Common myeloid progenitor, CD34-positive (primary cell): Measurements from ENCODE around the gene SH3GL1.
A peak's percentile ranks its signal among the peaks of the same experiment; 100 is the strongest.

Experiments
- CTCF ChIA-PET: fragments of 350-600 bp; sonication (Branson Sonifier 250); formaldehyde crosslinking; loops from one replicate; lab custom pipeline; 2021; ENCODE audit warnings: antibody characterized with exemption; lab: Charles Lee
- POLR2A ChIA-PET: fragments of 350-600 bp; sonication (Branson Sonifier 250); formaldehyde crosslinking; loops from one replicate; lab custom pipeline; 2021; ENCODE audit warnings: antibody characterized with exemption; lab: Charles Lee
- DNase-seq, 3 donors: peaks; one replicate each; pipeline versions ENCODE4 v3.0.0 to v3.0.0-alpha.2; 2013
- H3K27ac ChIP-seq, 2 experiments: 1 replicate in 1 of 2; 2 replicates in 1 of 2; pipeline ENCODE4 v1.7.0; 2013; ENCODE audit warnings: inconsistent platforms in 2 of 2, low read length in 2 of 2, mild to moderate bottlenecking in 2 of 2, low read depth in 1 of 2, moderate library complexity in 1 of 2; ENCODE audit not compliant: severe bottlenecking in 2 of 2, insufficient read depth in 1 of 2, poor library complexity in 1 of 2
- H3K27me3 ChIP-seq, 5 experiments: replicated peaks in 2 of 5; 1 replicate in 3 of 5; 2 replicates in 2 of 5; pipeline versions ENCODE4 v1.6.1 to v1.7.0; 2013; ENCODE audit warnings: low read length in 4 of 5, mild to moderate bottlenecking in 2 of 5, moderate library complexity in 2 of 5, inconsistent platforms in 1 of 5; ENCODE audit not compliant: insufficient read depth in 5 of 5, control insufficient read depth in 4 of 5
- H3K36me3 ChIP-seq, 4 experiments: 1 replicate in 2 of 4; 2 replicates in 2 of 4; pipeline versions ENCODE4 v1.6.1 to v1.7.0; 2013; ENCODE audit warnings: low read length in 3 of 4, control low read depth in 1 of 4, mild to moderate bottlenecking in 1 of 4; ENCODE audit not compliant: control insufficient read depth in 4 of 4, insufficient read depth in 4 of 4
- H3K4me1 ChIP-seq, 4 experiments: 1 replicate in 3 of 4; 2 replicates in 1 of 4; pipeline versions ENCODE4 v1.6.1 to v1.7.1; 2013; ENCODE audit warnings: low read length in 3 of 4, mild to moderate bottlenecking in 3 of 4, control low read depth in 1 of 4, inconsistent platforms in 1 of 4, moderate library complexity in 1 of 4; ENCODE audit not compliant: control insufficient read depth in 4 of 4, insufficient read depth in 4 of 4; ENCODE audit errors: control extremely low read depth in 1 of 4
- H3K4me3 ChIP-seq, 7 experiments: 1 replicate in 4 of 7; 2 replicates in 3 of 7; pipeline versions ENCODE4 v1.5.1 to v1.7.0; 2013; ENCODE audit warnings: mild to moderate bottlenecking in 7 of 7, low read length in 6 of 7, moderate library complexity in 6 of 7, inconsistent platforms in 2 of 7, low read depth in 2 of 7, control low read depth in 1 of 7; ENCODE audit not compliant: insufficient read depth in 4 of 7, control insufficient read depth in 1 of 7; ENCODE audit errors: extremely low read depth in 1 of 7
- H3K9me3 ChIP-seq, 5 experiments: 1 replicate in 4 of 5; 2 replicates in 1 of 5; pipeline versions ENCODE4 v1.6.1 to v1.7.1; 2013; ENCODE audit warnings: low read length in 4 of 5, mild to moderate bottlenecking in 2 of 5, inconsistent platforms in 1 of 5, low read depth in 1 of 5, moderate library complexity in 1 of 5; ENCODE audit not compliant: control insufficient read depth in 4 of 5, insufficient read depth in 2 of 5; ENCODE audit errors: control extremely low read depth in 1 of 5
- WGBS: methylation state at CpG from one replicate; pipeline ENCODE4 v1.1.5; 2013; ENCODE audit not compliant: insufficient coverage; 5-methylcytosine and 5-hydroxymethylcytosine counted together

SH3GL1 gene

GRCh38 chr19:4409123-4409933 lies 9.0 kb upstream of the SH3GL1 start:
- peaks cover 7 to 63% (median 38%) of the 10 kb centered on the region in 4 experiments for H3K36me3 ChIP-seq
- CTCF ChIA-PET = no interaction called here
- no peaks in the 10 kb centered on the region for H3K9me3 ChIP-seq
- DNase-seq = no peak
- WGBS = 97% methylated on average over 20 of the region's 23 CpGs
- no peaks in the 10 kb centered on the region for H3K27me3 ChIP-seq
- no peak overlapping the region for H3K4me3 ChIP-seq
- POLR2A ChIA-PET = no interaction called here
- H3K27ac ChIP-seq = no peak overlapping the region
- H3K4me1 ChIP-seq = peaks cover 0 to 5% (median under 1%) of the 10 kb centered on the region in 4 experiments

GRCh38 chr19:4406626-4407025 lies 6.3 kb upstream of the SH3GL1 start:
- WGBS = 98% methylated on average over 6 of the region's 7 CpGs
- Histone ChIP-seq H3K36me3 (peaks cover 4 to 43% (median 21%) of the 10 kb centered on the region in 4 experiments), H3K27ac (no peak overlapping the region), H3K9me3 (no peaks in the 10 kb centered on the region), H3K4me3 (no peak overlapping the region), H3K27me3 (no peaks in the 10 kb centered on the region), H3K4me1 (peaks cover 7 to 27% (median 17%) of the 10 kb centered on the region in 4 experiments)
- ChIA-PET POLR2A (no interaction called here), CTCF (interaction anchor here (1.1 to 1.2 kb wide), 2 partner anchors 9 to 140 kb away, joined by 3 to 4 read pairs; no protein-coding TSS in a partner anchor)
- DNase-seq = no peak

- ChIA-PET POLR2A (no interaction called here), CTCF (interaction anchor here (1.1 to 1.2 kb wide), 2 partner anchors 10 to 139 kb away, joined by 3 to 4 read pairs; no protein-coding TSS in a partner anchor)
- Histone ChIP-seq H3K27ac (no peak overlapping the region), H3K27me3 (no peaks in the 10 kb centered on the region), H3K9me3 (no peaks in the 10 kb centered on the region), H3K4me1 (peaks cover 8 to 33% (median 23%) of the 10 kb centered on the region in 4 experiments), H3K4me3 (no peak overlapping the region), H3K36me3 (peaks cover 4 to 43% (median 20%) of the 10 kb centered on the region in 4 experiments)
- WGBS = 98% methylated on average over 8 of the region's 8 CpGs
- DNase-seq = no peak
These were observed 5.6 kb upstream of the SH3GL1 start for GRCh38 chr19:4405977-4406376.

GRCh38 chr19:4403005-4403761 lies 2.8 kb upstream of the SH3GL1 start:
- H3K27ac ChIP-seq = peak overlapping the region; percentile 85 to 91
- no peaks in the 10 kb centered on the region for H3K27me3 ChIP-seq
- WGBS = 16% methylated on average over 28 of the region's 32 CpGs
- ChIA-PET CTCF (interaction anchor here (1.3 kb wide), 1 partner anchor 51 kb away, joined by 3 read pairs; no protein-coding TSS in a partner anchor), POLR2A (interaction anchor here (0.6 kb wide), 1 partner anchor 17 kb away, joined by 3 read pairs; no protein-coding TSS in a partner anchor)
- H3K4me3 ChIP-seq = peak overlapping the region; percentile 48 to 97 (median 86)
- peaks cover 0 to 20% (median 1%) of the 10 kb centered on the region in 4 experiments for H3K36me3 ChIP-seq
- DNase-seq = no peak
- no peaks in the 10 kb centered on the region for H3K9me3 ChIP-seq
- H3K4me1 ChIP-seq = peaks cover 8 to 47% (median 37%) of the 10 kb centered on the region in 4 experiments

- no peaks in the 10 kb centered on the region for H3K9me3 ChIP-seq
- no peaks in the 10 kb centered on the region for H3K27me3 ChIP-seq
- H3K4me3 ChIP-seq = peak within 1 kb of the TSS; percentile 48 to 97 (median 91)
- POLR2A ChIA-PET = interaction anchor here (0.6 to 1.4 kb wide), 3 partner anchors 61 to 1444 kb away, joined by 3 to 5 read pairs (median 4); no protein-coding TSS in a partner anchor
- DNase-seq = peak; percentile 100
- peak within 1 kb of the TSS; percentile 90 to 94 for H3K27ac ChIP-seq
- H3K4me1 ChIP-seq = peaks cover 8 to 47% (median 37%) of the 10 kb centered on the region in 4 experiments
- peaks cover 0 to 24% (median 2%) of the 10 kb centered on the region in 4 experiments for H3K36me3 ChIP-seq
- WGBS = under 1% methylated on average over 73 of the region's 84 CpGs
- CTCF ChIA-PET = interaction anchor here (0.7 to 2.9 kb wide), 8 partner anchors 11 to 54 kb away, joined by 3 to 23 read pairs (median 4); no protein-coding TSS in a partner anchor
These were observed 2.0 kb upstream of the SH3GL1 start, which contains the start of gene CHAF1A for GRCh38 chr19:4402171-4403004. TSS of gene CHAF1A (plus strand) at chr19:4402640. CDS start at chr19:4402763, 123 bp downstream.

- peaks cover 8 to 47% (median 37%) of the 10 kb centered on the region in 4 experiments for H3K4me1 ChIP-seq
- H3K27ac ChIP-seq = peak overlapping the region; percentile 90 to 94
- DNase-seq = no peak
- CTCF ChIA-PET = interaction anchor here (1.0 to 2.9 kb wide), 7 partner anchors 10 to 49 kb away, joined by 3 to 23 read pairs (median 4); no protein-coding TSS in a partner anchor
- peak overlapping the region in 6 of 7 experiments; percentile 70 to 94 (median 88) for H3K4me3 ChIP-seq
- no peaks in the 10 kb centered on the region for H3K9me3 ChIP-seq
- H3K27me3 ChIP-seq = no peaks in the 10 kb centered on the region
- WGBS = 0% methylated on average over 1 of the region's 8 CpGs
- POLR2A ChIA-PET = interaction anchor here (0.6 to 1.4 kb wide), 3 partner anchors 61 to 1444 kb away, joined by 3 to 5 read pairs (median 4); no protein-coding TSS in a partner anchor
- H3K36me3 ChIP-seq = peaks cover 0 to 27% (median 7%) of the 10 kb centered on the region in 4 experiments
These were observed 1.4 kb upstream of the SH3GL1 start for GRCh38 chr19:4401769-4402170.
